Epithelial cell of prostate (primary cell): Measurements from ENCODE around the gene RNASE4.
"Not testable (repeated sequence)": the region's sequence is repeated elsewhere in the genome, so short reads cannot be mapped to it uniquely, and the experiment has no call there.

Experiments
- DNase-seq: peaks from one replicate; pipeline ENCODE4 v3.0.0-alpha.2; 2011; ENCODE audit warnings: low read depth, low spot score
- H3K27ac ChIP-seq: fragments of 450-650 bp; 2 replicates; pipeline ENCODE4 v1.5.1; 2017; ENCODE audit warnings: mild to moderate bottlenecking

Gene RNASE4

GRCh38 chr14:20733684-20734429, 49.5 kb downstream of the RNASE4 start:
- no peak for DNase-seq
- H3K27ac ChIP-seq, result no peak overlapping the region

- H3K27ac ChIP-seq, result no peak overlapping the region
- DNase-seq, result no peak
Observed at GRCh38 chr14:20734430-20734806, 50.1 kb downstream of the RNASE4 start.

- not testable (repeated sequence) for DNase-seq, H3K27ac ChIP-seq
Observed at GRCh38 chr14:20738292-20738691, 53.9 kb downstream of the RNASE4 start.

- H3K27ac ChIP-seq, result no peak overlapping the region
- no peak for DNase-seq
Observed at GRCh38 chr14:20742132-20742531, 57.8 kb downstream of the RNASE4 start.

- no peak overlapping the region for H3K27ac ChIP-seq
- no peak for DNase-seq
Observed at GRCh38 chr14:20743556-20743955, 59.2 kb downstream of the RNASE4 start.

- H3K27ac ChIP-seq, result no peak within 1 kb of the TSS
- DNase-seq, result no peak
Observed at GRCh38 chr14:20745571-20746358, 61.4 kb downstream of the RNASE4 start, which contains the start of gene EDDM3A. TSS of gene EDDM3A (plus strand) at chr14:20745887. CDS start at chr14:20747581, 1,694 bp downstream.

GRCh38 chr14:20746566-20746965, 62.2 kb downstream of the RNASE4 start:
- H3K27ac ChIP-seq, result no peak overlapping the region
- DNase-seq, result no peak

- no peak for DNase-seq
- no peak overlapping the region for H3K27ac ChIP-seq
Observed at GRCh38 chr14:20748439-20748838, 64.1 kb downstream of the RNASE4 start.

GRCh38 chr14:20750194-20750593, 65.8 kb downstream of the RNASE4 start:
- no peak overlapping the region for H3K27ac ChIP-seq
- DNase-seq, result no peak
